GM18508 (cell line): Measurements from ENCODE around the gene CCDC78.

Experiments
- ATAC-seq: cut with Tn5 transposase; IDR thresholded peaks from one replicate; pipeline ENCODE4 v1.9.1; 2021; ENCODE audit warnings: moderate number of reproducible peaks; ENCODE audit not compliant: insufficient read depth, unreplicated experiment

Gene CCDC78

GRCh38 chr16:740764-741505 is 14.7 kb upstream of the CCDC78 start, which contains the start of gene CIAO3:
CIAO3 (minus strand) TSS chr16:740997; CDS start chr16:740985, 12 bp downstream.
- ATAC-seq, result no peak

GRCh38 chr16:740459-740763 is 14.2 kb upstream of the CCDC78 start:
- no peak for ATAC-seq

DNA sequence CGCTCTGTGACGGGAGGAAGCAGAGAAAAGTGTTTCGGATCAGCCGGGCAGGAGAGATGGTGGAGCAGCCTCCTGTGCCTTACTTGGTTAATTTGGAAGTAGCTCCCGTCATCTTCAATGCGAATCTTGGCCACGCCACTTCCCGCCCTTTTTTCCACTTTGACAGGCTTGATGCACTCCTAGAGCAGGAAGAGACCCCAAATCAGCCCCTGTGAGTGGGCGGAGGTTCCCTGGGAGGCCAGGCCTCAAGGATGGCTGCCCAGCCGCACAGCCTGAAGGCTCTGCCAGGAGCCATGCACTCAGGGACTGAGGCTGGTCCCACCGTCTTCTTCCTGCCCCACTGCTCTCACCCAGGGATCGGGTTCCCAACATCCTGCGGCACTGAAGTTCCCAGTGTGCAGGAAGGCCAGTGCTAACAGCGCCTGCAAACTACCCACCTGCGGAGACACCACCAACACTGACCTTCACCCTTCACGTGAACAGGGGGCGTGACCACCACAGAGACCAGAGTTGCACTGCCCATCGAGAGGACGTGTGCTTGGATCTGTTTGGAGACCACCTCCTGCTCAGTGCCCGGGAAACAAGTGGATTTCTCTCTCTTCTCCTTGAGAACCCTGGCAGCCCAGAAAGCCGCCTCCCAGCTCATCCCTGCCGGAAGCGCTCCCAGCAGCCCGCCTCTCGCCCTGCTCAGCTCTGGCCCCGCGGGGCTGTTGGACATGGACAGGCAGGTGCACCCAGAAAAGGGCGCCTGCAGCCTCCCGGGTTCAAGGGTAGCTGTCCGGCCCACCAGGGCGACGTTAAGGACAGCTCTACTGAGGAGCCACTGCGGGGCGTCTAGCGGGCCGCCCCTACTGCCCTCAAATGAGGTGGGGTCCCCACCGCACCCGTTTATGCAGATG is 13.6 kb upstream of the CCDC78 start:
- no peak for ATAC-seq

DNA sequence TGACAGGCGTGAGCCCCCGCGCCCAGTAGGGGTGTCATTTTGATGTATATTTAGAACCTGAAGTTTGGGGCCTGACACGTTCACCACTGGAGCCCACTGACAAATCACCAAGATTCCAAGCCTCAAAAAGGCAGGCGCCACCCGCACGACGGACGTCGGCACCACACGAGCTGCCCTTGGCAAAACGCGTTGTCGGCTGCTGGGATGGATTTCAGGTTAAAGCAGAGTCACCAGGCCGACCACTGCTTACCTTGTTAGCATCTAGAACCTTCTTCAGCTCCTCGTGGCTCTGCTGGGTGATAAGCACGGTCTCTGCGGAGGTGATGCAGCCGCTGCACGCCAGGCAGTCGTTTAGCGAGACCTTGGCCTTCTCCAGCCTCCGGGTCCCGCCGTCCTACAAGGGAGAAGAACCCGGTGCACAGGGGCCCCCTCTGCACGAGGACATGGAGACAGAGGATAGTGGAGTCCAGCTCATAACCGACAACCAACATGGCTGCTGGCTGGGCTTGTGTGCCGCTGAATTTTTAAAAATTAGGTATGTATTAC is 10.8 kb upstream of the CCDC78 start:
- no peak for ATAC-seq

DNA sequence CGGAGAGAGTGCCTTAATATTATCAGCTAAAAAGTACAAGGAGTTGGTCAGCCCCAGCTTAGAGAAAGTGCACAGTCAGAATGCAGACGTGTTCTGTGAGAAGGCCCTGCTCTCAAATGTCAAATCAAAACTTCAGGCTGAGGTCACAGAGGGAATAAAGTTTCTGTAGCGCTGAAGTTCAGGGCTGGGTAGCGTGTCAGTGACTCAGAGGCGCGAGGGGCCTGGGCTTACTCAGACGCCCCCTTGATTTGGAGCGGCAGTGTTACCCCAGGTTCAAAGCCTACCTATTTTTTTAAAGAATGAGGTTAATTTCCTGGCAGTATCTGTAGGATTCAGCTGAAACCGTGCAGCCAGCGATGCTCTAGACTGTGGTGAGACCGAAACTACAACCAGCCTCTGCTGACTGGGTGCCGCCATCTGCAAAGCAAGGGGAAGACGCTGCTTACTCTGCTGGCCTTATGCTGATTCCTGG is 9.8 kb upstream of the CCDC78 start:
- ATAC-seq, result no peak

DNA sequence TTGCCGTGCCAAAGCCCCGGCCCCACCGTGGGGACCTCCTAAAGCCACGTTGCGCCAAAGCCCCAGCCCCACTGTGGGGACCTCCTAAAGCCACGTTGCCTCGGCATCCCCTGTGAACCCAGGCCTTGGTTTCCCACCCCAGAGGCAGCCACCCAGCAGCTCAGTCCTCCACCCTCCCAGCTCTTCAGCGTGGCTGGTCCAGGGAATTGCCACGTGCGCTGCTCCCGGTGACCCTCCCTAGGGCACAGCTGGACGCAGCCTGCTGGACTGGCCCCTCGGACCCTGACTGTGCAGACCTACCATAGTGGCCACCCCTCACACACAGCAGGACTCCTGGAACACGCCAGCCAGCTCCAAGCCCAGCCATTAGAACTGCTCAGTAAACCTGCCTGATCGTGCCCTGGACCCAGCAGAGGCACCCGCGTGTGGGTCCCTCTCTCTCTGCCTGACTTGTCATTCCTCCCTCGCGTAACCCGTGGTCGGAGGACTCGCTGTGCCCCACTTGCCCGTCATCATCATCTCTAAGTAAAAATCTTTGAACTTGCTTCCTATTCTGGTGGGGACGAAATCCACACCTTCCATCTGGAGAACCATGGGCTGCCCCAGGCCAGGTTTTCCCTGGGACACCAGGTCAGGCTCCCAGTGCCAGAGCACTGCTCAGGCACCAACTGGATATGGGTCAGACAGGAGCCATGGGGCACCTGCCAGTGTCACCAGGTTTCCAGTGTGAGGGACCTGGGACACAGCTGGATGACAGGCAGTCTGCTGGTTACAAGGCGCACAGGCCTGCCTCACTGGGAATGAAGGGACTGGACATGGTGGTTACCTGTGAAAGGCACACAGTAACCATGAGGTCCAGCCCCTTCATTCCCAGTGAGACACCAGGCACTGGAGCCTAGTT is 9.0 kb upstream of the CCDC78 start:
- ATAC-seq, result no peak

GRCh38 chr16:734208-734980 is 8.2 kb upstream of the CCDC78 start:
- ATAC-seq, result no peak

- no peak for ATAC-seq
Observed at GRCh38 chr16:733382-734207, 7.4 kb upstream of the CCDC78 start.

GRCh38 chr16:732936-733335 is 6.7 kb upstream of the CCDC78 start:
- ATAC-seq, result no peak

DNA sequence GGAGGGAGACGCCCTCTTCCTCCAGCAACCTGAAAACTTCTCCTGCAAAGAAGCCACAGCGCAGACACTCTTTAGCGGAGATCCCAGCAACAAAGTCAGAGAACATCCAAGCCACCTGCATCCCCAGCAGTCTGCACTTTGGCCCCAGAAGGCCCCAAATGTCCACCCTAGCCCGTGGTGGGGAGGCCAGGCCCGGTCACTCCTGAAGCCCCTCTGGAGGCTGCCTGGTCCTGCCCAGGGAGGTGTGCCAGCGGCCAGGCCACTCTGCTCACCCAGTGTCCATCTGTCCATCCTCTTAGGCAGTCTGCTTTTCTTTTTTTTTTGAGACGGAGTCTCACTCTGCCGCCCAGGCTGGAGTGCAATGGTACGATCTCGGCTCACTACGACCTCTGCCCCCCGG is 6.1 kb upstream of the CCDC78 start:
- ATAC-seq, result no peak

GRCh38 chr16:730666-731509 is 4.6 kb upstream of the CCDC78 start:
- ATAC-seq, result no peak

DNA sequence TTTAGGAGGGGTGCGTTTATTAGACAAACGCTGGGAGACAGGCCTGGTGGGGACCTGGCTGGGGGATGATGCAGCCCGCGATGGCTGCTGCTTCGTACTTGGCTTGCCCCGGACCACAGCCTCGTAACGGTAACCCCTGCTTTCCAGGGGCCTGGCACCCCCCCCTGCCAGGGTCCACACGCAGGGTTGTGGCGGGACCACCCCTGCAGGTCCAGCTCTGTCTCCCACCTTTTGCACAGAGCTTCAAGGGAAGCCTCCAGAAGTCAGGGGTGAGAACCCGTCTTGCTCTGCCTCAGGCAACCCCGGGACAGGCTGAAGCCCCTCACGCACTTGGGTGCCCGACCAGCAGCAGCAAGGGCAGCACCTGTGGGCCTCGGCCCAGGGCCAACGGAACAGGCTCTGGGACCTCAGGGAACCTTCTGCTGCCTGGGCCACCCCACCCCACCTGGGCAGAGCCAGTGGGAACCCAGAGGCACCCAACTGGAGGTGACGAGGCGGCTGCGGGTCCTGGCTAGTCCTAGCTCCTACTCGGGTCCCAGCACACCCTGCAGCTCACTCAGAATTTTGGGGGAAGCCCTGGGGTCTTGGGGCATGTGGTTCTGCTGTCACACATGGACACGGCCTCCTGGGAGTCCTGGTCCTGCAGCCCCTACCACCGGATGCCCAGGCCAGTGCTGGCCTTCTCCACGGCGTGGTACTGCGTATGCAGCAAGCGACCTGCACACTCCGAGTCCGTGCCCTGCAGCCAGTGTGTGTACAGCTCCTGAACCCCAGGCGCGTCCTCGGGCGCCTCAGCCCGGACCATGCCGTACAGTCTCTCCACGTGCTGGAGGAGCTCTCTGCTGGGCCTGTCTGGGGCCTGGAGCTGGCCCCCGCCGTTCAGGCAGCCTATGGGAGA is 3.8 kb upstream of the CCDC78 start:
- ATAC-seq, result no peak

GRCh38 chr16:728890-729744 is 2.9 kb upstream of the CCDC78 start:
- ATAC-seq, result no peak

DNA sequence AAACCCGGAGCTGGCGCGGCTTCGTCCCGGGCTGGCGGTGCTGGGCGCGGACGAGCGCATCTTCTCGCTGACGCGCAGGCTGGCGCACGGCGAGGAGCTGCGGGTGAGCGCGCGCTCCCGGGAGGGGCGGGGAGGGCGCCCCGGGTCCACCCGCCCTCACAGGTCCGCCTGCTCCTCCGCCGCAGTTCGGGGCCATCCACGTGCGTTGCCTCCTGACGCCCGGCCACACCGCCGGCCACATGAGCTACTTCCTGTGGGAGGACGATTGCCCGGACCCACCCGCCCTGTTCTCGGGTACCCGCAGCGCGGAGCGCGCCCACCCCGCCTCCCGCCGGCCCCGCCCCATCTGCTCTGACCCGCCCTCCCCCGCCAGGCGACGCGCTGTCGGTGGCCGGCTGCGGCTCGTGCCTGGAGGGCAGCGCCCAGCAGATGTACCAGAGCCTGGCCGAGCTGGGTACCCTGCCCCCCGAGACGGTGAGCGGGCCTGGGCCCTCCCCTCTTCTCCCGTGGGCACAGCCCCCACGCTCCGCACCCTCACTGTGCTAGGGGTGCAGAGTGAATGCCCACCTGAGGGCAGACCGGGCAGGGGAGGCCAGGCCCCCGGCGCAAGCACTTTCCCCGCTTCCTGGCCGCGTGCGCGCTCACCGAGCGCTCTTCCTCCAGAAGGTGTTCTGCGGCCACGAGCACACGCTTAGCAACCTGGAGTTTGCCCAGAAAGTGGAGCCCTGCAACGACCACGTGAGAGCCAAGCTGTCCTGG is 2.1 kb upstream of the CCDC78 start:
- ATAC-seq, result no peak

DNA sequence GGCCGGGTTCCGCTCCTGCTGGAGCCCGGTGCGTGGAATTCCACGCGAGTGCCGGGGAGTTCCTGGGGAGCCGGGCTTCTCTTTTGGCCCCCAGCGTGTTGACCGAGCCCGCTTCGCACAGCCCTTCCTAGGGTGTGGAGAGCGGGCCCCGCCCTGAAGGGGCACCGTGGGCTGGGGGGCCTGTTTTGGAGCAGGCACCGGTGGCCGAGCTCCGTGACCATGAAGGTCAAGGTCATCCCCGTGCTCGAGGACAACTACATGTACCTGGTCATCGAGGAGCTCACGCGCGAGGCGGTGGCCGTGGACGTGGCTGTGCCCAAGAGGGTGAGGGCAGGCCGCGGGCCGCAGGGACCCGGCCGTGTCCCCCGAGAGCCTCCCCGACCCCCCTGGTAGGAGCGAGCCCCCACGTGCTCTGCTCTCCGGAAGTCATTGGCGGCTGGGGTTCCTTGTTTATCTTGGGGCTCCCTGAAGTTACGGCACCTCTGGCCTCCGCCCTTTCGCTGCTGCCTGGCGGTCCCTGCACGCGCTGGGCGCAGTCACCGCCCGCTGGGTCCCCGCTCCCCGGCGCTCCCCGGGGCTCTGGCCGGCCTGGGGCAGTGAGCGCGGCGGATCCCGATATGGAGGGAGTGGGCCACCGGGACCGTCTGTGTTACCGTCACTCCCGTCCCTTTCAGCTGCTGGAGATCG is 1.2 kb upstream of the CCDC78 start:
- no peak for ATAC-seq
